Esophagus muscularis mucosa (tissue), 4 donors: Measurements from ENCODE around the gene GDF15. TPM values are rescaled to one million over a fixed set of nuclear protein-coding genes. Genes with fewer than 3 reads are reported as not detected.
A peak's percentile ranks its signal among the peaks of the same experiment; 100 is the strongest.

Source experiments
- DNase-seq: peaks from one replicate; pipeline ENCODE4 v3.0.0-alpha.2; 2017; ENCODE audit errors: extremely low spot score
- H3K27ac ChIP-seq, 4 donors: fragments of 200-600 bp; sonication (generic); replicated peaks in 1 of 4; 1 replicate in 3 of 4; 2 replicates in 1 of 4; pipeline ENCODE4 v1.5.1; 2016 to 2019; ENCODE audit warnings: mild to moderate bottlenecking in 1 of 4
- H3K27me3 ChIP-seq, 4 donors: fragments of 200-600 bp; sonication (generic); one replicate each; pipeline versions ENCODE4 v1.5.1 to v1.6.0; 2016 to 2019
- H3K36me3 ChIP-seq, 4 donors: fragments of 200-600 bp; sonication (generic); one replicate each; pipeline ENCODE4 v1.5.1; 2016 to 2019
- H3K4me1 ChIP-seq, 4 donors: fragments of 200-600 bp; sonication (generic); one replicate each; pipeline ENCODE4 v1.5.1; 2016 to 2019
- H3K4me3 ChIP-seq, 4 donors: fragments of 200-600 bp; sonication (generic); 1 replicate in 2 of 4; 2 replicates in 2 of 4; pipeline ENCODE4 v1.5.1; 2016 to 2019; ENCODE audit warnings: mild to moderate bottlenecking in 4 of 4, moderate library complexity in 1 of 4
- H3K9me3 ChIP-seq, 4 donors: fragments of 200-600 bp; sonication (generic); 1 replicate in 3 of 4; 2 replicates in 1 of 4; pipeline ENCODE4 v1.5.1; 2016 to 2019
- EP300 ChIP-seq: sonication (generic); formaldehyde crosslinking; IDR thresholded peaks from one replicate; pipeline ENCODE4 v1.6.1; 2017; ENCODE audit warnings: antibody characterized with exemption
- POLR2A ChIP-seq: fragments of 450-650 bp; IDR thresholded peaks from one replicate; pipeline ENCODE4 v1.6.1; 2017; ENCODE audit warnings: antibody characterized with exemption, moderate library complexity, mild to moderate bottlenecking, low read depth
- POLR2AphosphoS5 ChIP-seq, 2 donors: sonication (generic); formaldehyde crosslinking; IDR thresholded peaks; one replicate each; pipeline ENCODE4 v1.6.1; 2017; ENCODE audit warnings: antibody characterized with exemption in 2 of 2
- WGBS: methylation state at CpG from one replicate; pipeline ENCODE4 v1.1.5; 2018; 5-methylcytosine and 5-hydroxymethylcytosine counted together
- intact Hi-C: fragments of 100-400 bp; cut with DNase I; formaldehyde crosslinking; loops from one replicate; pipeline ENCODE4 v1.15.1; 2023
- total RNA-seq, 4 donors: library from RNA; depleted of rRNA; stranded (reverse); fragments of >200 nt; gene quantifications; one replicate each; pipeline versions ENCODE4 v1.1.0 to v1.2.1, GENCODE V29; 2016
- TF ChIP-seq, protein P1 (sequence below), 3 experiments: fragments of 200-600 bp in 2 of 3; fragments of 450-650 bp in 1 of 3; sonication (generic) in 2 of 3; IDR thresholded peaks; one replicate each; pipeline ENCODE4 v1.5.1; 2017 to 2019; ENCODE audit warnings: antibody characterized with exemption in 3 of 3, mild to moderate bottlenecking in 2 of 3, moderate library complexity in 1 of 3

GDF15 gene, protein sequence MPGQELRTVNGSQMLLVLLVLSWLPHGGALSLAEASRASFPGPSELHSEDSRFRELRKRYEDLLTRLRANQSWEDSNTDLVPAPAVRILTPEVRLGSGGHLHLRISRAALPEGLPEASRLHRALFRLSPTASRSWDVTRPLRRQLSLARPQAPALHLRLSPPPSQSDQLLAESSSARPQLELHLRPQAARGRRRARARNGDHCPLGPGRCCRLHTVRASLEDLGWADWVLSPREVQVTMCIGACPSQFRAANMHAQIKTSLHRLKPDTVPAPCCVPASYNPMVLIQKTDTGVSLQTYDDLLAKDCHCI
- 1 to 10 TPM; 1.6 to 5.6 (median 3.8) TPM for total RNA-seq

DNA sequence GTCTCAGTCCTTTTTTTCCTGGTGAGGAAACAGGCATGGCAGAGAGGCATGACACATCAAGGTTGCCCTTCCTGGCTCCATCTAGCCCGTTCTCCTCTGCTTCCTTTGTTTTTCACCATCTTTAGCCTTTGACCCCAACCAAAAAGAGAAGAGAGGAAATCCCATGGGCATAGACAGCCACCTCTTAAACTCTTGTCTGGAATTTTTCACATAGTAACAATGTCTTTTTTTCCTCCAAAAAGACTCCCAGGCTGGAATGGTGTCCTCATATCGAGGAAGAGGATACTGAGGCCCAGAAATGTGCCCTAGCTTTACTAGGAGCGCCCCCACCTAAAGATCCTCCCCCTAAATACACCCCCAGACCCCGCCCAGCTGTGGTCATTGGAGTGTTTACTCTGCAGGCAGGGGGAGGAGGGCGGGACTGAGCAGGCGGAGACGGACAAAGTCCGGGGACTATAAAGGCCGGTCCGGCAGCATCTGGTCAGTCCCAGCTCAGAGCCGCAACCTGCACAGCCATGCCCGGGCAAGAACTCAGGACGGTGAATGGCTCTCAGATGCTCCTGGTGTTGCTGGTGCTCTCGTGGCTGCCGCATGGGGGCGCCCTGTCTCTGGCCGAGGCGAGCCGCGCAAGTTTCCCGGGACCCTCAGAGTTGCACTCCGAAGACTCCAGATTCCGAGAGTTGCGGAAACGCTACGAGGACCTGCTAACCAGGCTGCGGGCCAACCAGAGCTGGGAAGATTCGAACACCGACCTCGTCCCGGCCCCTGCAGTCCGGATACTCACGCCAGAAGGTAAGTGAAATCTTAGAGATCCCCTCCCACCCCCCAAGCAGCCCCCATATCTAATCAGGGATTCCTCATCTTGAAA lies at the start of gene GDF15:
Gene GDF15, plus strand, starts transcription at position 484 of the 868 bp plus-strand sequence. Its CDS starts 32 bp downstream, at position 516.
- Histone ChIP-seq H3K4me1 (peaks cover 12 to 33% (median 29%) of the 10 kb centered on the region in 4 donors), H3K36me3 (no peaks in the 10 kb centered on the region), H3K27ac (peak within 1 kb of the TSS in 2 of 4 donors; percentile 2 to 36), H3K9me3 (no peaks in the 10 kb centered on the region), H3K27me3 (peaks cover 0 to 37% (median 0%) of the 10 kb centered on the region in 4 donors), H3K4me3 (peak within 1 kb of the TSS; percentile 12 to 42 (median 22))
- intact Hi-C loops: no loop called here
- 60% methylated on average over 12 of the region's 33 CpGs for WGBS
- DNase-seq: peak; percentile 94
- TF ChIP-seq POLR2A: no peak
- TF ChIP-seq, protein P1, sequence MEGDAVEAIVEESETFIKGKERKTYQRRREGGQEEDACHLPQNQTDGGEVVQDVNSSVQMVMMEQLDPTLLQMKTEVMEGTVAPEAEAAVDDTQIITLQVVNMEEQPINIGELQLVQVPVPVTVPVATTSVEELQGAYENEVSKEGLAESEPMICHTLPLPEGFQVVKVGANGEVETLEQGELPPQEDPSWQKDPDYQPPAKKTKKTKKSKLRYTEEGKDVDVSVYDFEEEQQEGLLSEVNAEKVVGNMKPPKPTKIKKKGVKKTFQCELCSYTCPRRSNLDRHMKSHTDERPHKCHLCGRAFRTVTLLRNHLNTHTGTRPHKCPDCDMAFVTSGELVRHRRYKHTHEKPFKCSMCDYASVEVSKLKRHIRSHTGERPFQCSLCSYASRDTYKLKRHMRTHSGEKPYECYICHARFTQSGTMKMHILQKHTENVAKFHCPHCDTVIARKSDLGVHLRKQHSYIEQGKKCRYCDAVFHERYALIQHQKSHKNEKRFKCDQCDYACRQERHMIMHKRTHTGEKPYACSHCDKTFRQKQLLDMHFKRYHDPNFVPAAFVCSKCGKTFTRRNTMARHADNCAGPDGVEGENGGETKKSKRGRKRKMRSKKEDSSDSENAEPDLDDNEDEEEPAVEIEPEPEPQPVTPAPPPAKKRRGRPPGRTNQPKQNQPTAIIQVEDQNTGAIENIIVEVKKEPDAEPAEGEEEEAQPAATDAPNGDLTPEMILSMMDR (IDR thresholded peaks at IDR 0.05): peak; percentile 21 to 49 (median 27)
- TF ChIP-seq POLR2AphosphoS5 (IDR thresholded peaks at IDR 0.05): peak; percentile 47 to 69
- TF ChIP-seq EP300: no peak

DNA sequence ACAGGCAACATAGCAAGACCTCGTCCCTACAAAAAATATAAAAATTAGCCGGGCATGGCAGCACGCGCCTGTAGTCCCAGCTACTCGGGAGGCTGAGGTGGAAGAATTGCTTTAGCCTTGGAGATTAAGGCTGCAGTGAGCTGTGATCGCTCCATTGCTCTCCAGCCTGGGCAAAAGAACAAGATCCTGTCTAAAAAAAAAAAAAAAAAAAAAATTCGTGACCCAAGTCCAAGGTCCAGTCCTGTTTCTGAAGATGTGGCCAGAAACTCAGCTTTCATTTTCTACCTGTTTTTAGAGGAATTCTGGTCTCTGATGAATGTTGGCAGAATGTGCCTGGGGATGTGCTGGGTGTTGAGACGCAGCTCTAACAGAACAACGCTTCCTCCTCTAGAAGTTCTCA lies 47.4 kb upstream of the GDF15 start:
- Histone ChIP-seq H3K9me3 (no peaks in the 10 kb centered on the region), H3K4me3 (no peak overlapping the region), H3K27ac (no peak overlapping the region), H3K27me3 (no peaks in the 10 kb centered on the region), H3K4me1 (peaks cover 15 to 29% (median 28%) of the 10 kb centered on the region in 4 donors), H3K36me3 (peaks cover 0 to 15% (median 0%) of the 10 kb centered on the region in 4 donors)
- intact Hi-C loops: no loop called here
- TF ChIP-seq, protein P1 (IDR thresholded peaks at IDR 0.05): no peak
- no peak for TF ChIP-seq POLR2AphosphoS5 (IDR thresholded peaks at IDR 0.05)
- no peak for TF ChIP-seq EP300
- TF ChIP-seq POLR2A: no peak
- 68% methylated on average over 9 of the region's 9 CpGs for WGBS
- no peak for DNase-seq

DNA sequence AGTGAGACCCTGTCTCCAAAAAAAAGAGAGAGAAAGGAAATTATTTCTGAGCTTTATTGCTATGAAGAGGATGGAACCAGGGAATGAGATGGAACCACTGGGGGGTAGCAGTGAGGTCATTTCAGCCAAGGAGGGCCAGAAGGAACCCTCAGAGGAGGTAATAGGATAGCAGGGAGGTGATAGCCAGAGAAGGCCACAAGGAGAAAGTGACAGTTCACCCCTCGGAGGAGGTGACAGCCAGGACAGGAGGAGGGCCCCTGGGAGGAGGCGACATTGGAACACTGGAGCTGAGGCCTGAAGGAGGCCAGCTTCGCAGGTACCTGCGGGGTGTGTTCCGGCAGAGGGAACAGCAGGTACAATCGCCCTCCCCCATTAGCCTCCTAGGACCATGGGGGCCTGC lies 46.2 kb upstream of the GDF15 start:
- Histone ChIP-seq H3K9me3 (no peaks in the 10 kb centered on the region), H3K27me3 (no peaks in the 10 kb centered on the region), H3K36me3 (peaks cover 0 to 24% (median 3%) of the 10 kb centered on the region in 4 donors), H3K27ac (peak overlapping the region in 3 of 4 donors; percentile 86 to 91 (median 87)), H3K4me1 (peaks cover 15 to 40% (median 28%) of the 10 kb centered on the region in 4 donors), H3K4me3 (peak overlapping the region; percentile 84 to 91 (median 88))
- DNase-seq: no peak
- 39% methylated on average over 6 of the region's 6 CpGs for WGBS
- TF ChIP-seq POLR2AphosphoS5 (IDR thresholded peaks at IDR 0.05) (no peak), EP300 (no peak)
- intact Hi-C loops: loop anchor here (5.0 kb wide), 1 partner anchor 67 kb away; the partner anchor contains the start of gene IQCN

DNA sequence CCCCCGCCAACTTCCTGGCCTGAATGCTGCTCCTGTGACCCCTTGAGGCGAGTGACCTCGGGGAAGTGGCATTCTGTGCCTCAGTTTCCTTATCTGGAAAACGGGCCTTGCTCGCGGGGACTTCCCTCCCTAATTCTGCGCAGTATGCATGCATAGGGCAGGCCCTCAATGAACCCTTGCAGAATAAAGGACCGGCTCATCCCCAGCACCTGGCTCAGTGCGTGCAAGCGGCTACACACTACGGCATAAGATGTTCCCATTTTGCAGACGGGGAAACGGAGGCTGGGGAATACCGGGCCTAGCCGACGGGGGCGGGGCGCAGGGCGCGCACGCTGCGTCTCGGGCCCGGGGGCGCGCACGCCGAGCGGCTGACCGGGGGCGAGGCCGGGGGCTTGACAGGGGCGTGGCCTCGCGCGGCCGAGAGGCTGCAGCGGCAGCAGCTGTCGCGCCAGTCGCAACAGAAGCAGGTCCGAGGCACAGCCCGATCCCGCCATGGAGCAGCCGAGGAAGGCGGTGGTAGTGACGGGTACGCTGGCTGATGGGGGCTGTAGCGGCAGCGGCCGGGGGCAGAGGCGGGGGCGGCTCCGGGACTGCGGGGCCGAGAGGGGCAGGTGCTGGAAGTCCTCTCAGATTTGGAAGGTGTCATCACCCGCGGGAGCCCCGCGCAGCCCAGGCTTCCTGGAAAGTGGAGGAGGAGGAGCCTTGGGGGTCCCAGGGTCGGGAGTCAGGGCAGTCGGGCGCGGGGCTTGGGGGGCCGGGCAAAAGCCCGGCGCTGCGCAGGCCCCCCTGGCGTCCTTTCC lies 45.6 kb upstream of the GDF15 start, which contains the start of gene PGPEP1:
Gene PGPEP1, plus strand, starts transcription at position 409 of the 800 bp plus-strand sequence. Its CDS starts 84 bp downstream, at position 493.
- H3K4me1 ChIP-seq: peaks cover 15 to 40% (median 28%) of the 10 kb centered on the region in 4 donors
- no peak for DNase-seq
- WGBS: 27% methylated on average over 8 of the region's 69 CpGs
- H3K9me3 ChIP-seq: no peaks in the 10 kb centered on the region
- intact Hi-C loops: loop anchor here (5.0 kb wide), 1 partner anchor 68 kb away; the partner anchor contains the start of gene IQCN
- TF ChIP-seq, protein P1 (IDR thresholded peaks at IDR 0.05): peak in 1 of 3 experiments; percentile 10
- peak; percentile 46 to 75 for TF ChIP-seq POLR2AphosphoS5 (IDR thresholded peaks at IDR 0.05)
- TF ChIP-seq EP300: no peak
- H3K27me3 ChIP-seq: no peaks in the 10 kb centered on the region
- H3K36me3 ChIP-seq: peaks cover 0 to 31% (median 8%) of the 10 kb centered on the region in 4 donors
- peak within 1 kb of the TSS; percentile 84 to 91 (median 88) for H3K4me3 ChIP-seq
- peak within 1 kb of the TSS; percentile 77 to 91 (median 86) for H3K27ac ChIP-seq
